Thoracic aorta (tissue), 2 donors: ENCODE measurements around the gene RRAGB. TPM values are rescaled to one million over a fixed set of nuclear protein-coding genes. Genes with fewer than 3 reads are reported as not detected.

Source experiments
- ATAC-seq: fragments of 150-250 bp; one replicate; pipeline ENCODE4 v1.8.0; 2017; ENCODE audit warnings: low read depth; ENCODE audit not compliant: insufficient number of reproducible peaks, low FRiP score
- DNase-seq: peaks from one replicate; pipeline ENCODE4 v3.0.0-alpha.2; 2020; ENCODE audit warnings: low spot score
- H3K27ac ChIP-seq, 2 donors: fragments of 200-600 bp; sonication (generic); 1 replicate in 1 of 2; 2 replicates in 1 of 2; pipeline ENCODE4 v1.5.1; 2016; ENCODE audit warnings: mild to moderate bottlenecking in 2 of 2, moderate library complexity in 2 of 2
- H3K27me3 ChIP-seq: fragments of 200-600 bp; sonication (generic); replicated peaks from 2 replicates; pipeline ENCODE4 v1.6.0; 2016; ENCODE audit warnings: mild to moderate bottlenecking; ENCODE audit not compliant: insufficient read depth
- H3K36me3 ChIP-seq: fragments of 200-600 bp; sonication (generic); one replicate; pipeline ENCODE4 v1.5.1; 2016
- H3K4me1 ChIP-seq, 2 donors: fragments of 200-600 bp; sonication (generic); 1 replicate in 1 of 2; 2 replicates in 1 of 2; pipeline versions ENCODE4 v1.5.1 to v1.6.0; 2016; ENCODE audit warnings: low read depth in 2 of 2, mild to moderate bottlenecking in 1 of 2; ENCODE audit not compliant: control insufficient read depth in 1 of 2
- H3K4me3 ChIP-seq: fragments of 200-600 bp; sonication (generic); 2 replicates; pipeline ENCODE4 v1.5.1; 2016; ENCODE audit warnings: mild to moderate bottlenecking
- H3K9me3 ChIP-seq: fragments of 200-600 bp; sonication (generic); 2 replicates; pipeline ENCODE4 v1.5.1; 2016
- CTCF ChIP-seq: fragments of 200-600 bp; sonication (generic); IDR thresholded peaks from one replicate; pipeline ENCODE4 v1.5.1; 2019; ENCODE audit warnings: antibody characterized with exemption
- total RNA-seq, 2 donors: library from RNA; depleted of rRNA; stranded (reverse); fragments of >200 nt; gene quantifications; one replicate each; pipeline versions ENCODE4 v1.1.0 to v1.2.3, GENCODE V29; 2016

Gene RRAGB
- total RNA-seq, 2 donors from 2014 or later: 35.2 to 40.5 TPM

GRCh38 chrX:55787727-55788126, 70.2 kb downstream of the RRAGB start:
- no peak overlapping the region for H3K27ac ChIP-seq
- no peak for ATAC-seq

GRCh38 chrX:55794405-55794804, 76.9 kb downstream of the RRAGB start:
- TF ChIP-seq CTCF: no peak
- Histone ChIP-seq H3K9me3 (no peaks in the 10 kb centered on the region), H3K4me1 (no peaks in the 10 kb centered on the region), H3K27me3 (no peaks in the 10 kb centered on the region), H3K4me3 (no peak overlapping the region), H3K27ac (no peak overlapping the region), H3K36me3 (no peaks in the 10 kb centered on the region)
- ATAC-seq: no peak
- no peak for DNase-seq

More at GRCh38 chrX:55787727-55788126, 70.2 kb downstream of the RRAGB start:
- H3K36me3 ChIP-seq: no peaks in the 10 kb centered on the region
- no peak overlapping the region for H3K4me3 ChIP-seq
- no peak for DNase-seq
- no peaks in the 10 kb centered on the region for H3K27me3 ChIP-seq
- H3K9me3 ChIP-seq: no peaks in the 10 kb centered on the region
- no peaks in the 10 kb centered on the region for H3K4me1 ChIP-seq
- TF ChIP-seq CTCF: no peak

- Histone ChIP-seq H3K9me3 (no peaks in the 10 kb centered on the region), H3K4me1 (no peaks in the 10 kb centered on the region), H3K36me3 (no peaks in the 10 kb centered on the region), H3K4me3 (no peak overlapping the region), H3K27ac (no peak overlapping the region), H3K27me3 (no peaks in the 10 kb centered on the region)
- ATAC-seq (no peak), DNase-seq (no peak)
- no peak for TF ChIP-seq CTCF
These were observed 78.9 kb downstream of the RRAGB start for GRCh38 chrX:55796496-55796895.

- Histone ChIP-seq H3K9me3 (no peaks in the 10 kb centered on the region), H3K27me3 (no peaks in the 10 kb centered on the region), H3K4me3 (no peak overlapping the region), H3K36me3 (no peaks in the 10 kb centered on the region), H3K4me1 (no peaks in the 10 kb centered on the region), H3K27ac (no peak overlapping the region)
- ATAC-seq (no peak), DNase-seq (no peak)
- TF ChIP-seq CTCF: no peak
These were observed 84.3 kb downstream of the RRAGB start for GRCh38 chrX:55801811-55802210.

Other genes starting within 250 kb of the RRAGB start
- 1 to 10 TPM; 2.6 to 7.0 TPM for gene USP51, start 227.9 kb upstream of the RRAGB start, total RNA-seq
- gene FOXR2, start 94.3 kb upstream of the RRAGB start, total RNA-seq: not detected